Measurements from ENCODE around the gene FERMT3. TPM values are rescaled to one million over a fixed set of nuclear protein-coding genes. Genes with fewer than 3 reads are reported as not detected.
"Not testable (repeated sequence)": the region's sequence is repeated elsewhere in the genome, so short reads cannot be mapped to it uniquely, and the experiment has no call there.

Gene FERMT3
- total RNA-seq, result 230 and 241 TPM in 2 replicates

DNA sequence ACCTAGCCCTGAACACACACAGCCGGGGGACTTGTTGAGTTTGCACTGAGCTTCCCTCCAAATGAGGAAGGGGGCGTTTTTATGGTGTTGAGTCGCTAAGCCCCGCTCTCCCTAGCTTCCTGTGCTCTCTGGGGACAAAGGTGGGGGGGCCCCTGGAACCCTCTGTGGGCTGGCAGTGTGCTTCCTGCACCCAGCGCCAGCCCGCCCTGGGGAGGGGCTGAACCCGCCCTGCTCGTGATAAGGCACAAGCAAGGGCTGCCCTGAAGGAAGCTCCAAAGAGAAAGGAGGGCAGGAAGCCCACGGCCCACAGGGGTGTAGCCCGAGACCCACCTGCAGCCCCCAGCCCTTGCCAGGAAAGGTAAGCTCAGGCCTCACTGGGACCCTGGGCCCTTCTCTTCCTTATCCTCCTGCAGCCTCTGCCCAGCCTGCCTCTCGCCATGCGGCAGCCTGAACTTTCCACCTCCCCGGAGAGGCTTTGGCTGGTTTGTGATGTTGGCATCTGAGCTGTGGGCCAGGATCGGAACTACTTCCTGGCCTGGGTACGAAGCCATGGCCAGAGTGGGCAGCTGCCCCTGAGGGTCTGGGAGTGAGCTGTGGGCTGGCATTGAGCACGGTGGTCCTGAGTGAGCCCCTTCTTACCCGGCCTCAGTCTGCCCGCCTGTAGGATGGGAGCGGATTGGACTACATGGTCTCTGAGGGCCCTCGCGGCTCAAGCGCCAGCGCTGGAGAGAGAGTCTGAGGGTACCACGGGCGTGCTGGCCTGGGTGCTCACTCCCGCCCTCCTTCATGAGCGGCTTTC is at the start of gene FERMT3:
Gene FERMT3 (plus strand): TSS at position 265 of the 799 bp plus-strand sequence. CDS start 644 bp downstream, outside the sequence.
- intact Hi-C loops (cut with micrococcal nuclease), result loop anchor here (1.0 kb wide), 6 partner anchors 20 to 99 kb away; partner anchors contain the start of genes DNAJC4, ESRRA, FKBP2 and NUDT22

DNA sequence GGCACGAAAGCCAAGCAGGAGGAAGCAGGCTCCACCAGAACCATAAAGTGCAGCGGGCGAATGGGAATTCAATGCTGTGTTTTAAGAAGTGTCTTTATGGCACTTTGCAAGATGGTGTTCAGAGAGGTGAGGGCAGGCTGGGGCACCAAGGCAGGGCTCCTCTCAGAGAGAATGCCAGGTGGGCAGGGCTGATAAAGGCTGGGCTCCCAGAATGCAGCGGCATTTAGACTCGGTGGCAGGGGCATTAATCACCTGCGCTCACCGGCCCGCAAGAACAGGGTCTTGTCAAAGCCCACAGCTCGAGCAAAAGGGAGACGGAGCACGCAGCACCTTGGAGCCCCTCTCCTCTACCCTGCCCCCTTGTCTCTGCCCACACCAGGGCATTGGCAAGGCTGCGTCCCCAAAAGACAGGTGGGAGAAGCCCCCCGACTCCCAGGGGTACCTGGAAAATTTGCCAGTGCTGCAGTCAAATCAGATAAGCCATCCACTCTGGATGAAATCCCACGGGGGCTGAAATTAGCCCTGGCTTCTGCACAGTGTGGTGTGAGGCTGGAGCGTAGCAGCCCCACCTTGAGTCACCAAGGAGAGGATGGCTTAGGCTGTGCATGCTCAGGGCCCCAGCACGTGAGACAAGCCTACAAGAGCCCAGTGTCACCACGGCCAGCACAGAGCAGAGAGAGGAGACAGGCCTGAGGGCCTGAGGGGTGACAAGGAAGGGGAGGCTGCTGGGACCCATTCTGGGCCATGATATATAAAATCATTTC is 48.7 kb upstream of the FERMT3 start:
- intact Hi-C loops (cut with micrococcal nuclease), result no loop called here

DNA sequence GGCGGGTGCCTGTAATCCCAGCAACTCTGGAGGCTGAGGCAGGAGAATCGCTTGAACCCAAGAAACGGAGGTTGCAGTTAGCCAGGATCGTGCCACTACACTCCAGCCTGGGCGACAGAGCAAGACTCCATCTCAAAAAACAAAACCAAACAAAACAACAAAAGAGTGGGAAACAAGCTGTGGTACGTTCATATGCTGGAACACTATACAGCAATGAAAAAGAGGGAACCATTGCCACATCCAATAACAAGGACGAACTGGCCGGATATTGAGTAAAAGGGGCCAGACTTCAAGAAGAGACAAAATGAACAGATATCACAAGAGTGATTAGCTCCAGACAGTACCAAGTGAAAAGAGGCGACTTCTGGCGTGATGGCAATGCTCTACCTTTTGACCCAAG is 45.5 kb upstream of the FERMT3 start:
- intact Hi-C loops (cut with micrococcal nuclease), result no loop called here

DNA sequence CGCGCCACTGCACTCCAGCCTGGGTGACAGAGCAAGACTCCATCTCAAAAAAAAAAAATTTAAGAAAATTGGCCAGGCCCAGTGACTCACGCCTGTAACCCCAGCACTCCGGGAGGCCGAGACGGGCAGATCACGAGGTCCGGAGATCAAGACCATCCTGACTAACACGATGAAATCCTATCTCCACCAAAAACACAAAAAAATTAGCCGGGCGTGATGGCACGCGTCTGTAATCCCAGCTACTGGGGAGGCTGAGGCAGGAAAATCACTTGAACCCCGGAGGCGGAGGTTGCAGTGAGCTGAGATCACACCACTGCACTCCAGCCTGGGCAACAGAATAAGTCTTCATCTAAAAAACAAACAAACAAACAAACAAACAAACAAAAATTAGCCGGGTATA is 43.8 kb upstream of the FERMT3 start:
- intact Hi-C loops (cut with micrococcal nuclease), result not testable (repeated sequence)

DNA sequence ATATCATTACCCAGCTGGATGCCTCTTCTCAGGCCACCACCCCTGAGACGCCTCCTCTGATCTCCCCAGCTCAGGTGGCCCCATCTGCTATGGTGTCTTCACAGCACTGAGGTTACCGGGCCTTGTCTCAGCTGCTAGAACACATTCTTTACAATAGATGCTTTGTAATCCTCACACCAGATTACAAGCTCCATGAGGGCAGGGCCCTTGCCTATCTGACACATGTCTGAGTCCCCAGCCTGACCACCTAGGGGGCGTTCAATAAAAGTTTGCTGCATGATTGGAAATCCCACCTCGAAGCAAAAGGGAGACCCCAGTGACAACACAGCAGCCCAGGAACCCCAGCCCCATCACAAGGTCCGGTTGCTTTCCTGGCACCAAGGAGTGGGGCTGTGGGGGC is 42.6 kb upstream of the FERMT3 start:
- intact Hi-C loops (cut with micrococcal nuclease), result no loop called here

DNA sequence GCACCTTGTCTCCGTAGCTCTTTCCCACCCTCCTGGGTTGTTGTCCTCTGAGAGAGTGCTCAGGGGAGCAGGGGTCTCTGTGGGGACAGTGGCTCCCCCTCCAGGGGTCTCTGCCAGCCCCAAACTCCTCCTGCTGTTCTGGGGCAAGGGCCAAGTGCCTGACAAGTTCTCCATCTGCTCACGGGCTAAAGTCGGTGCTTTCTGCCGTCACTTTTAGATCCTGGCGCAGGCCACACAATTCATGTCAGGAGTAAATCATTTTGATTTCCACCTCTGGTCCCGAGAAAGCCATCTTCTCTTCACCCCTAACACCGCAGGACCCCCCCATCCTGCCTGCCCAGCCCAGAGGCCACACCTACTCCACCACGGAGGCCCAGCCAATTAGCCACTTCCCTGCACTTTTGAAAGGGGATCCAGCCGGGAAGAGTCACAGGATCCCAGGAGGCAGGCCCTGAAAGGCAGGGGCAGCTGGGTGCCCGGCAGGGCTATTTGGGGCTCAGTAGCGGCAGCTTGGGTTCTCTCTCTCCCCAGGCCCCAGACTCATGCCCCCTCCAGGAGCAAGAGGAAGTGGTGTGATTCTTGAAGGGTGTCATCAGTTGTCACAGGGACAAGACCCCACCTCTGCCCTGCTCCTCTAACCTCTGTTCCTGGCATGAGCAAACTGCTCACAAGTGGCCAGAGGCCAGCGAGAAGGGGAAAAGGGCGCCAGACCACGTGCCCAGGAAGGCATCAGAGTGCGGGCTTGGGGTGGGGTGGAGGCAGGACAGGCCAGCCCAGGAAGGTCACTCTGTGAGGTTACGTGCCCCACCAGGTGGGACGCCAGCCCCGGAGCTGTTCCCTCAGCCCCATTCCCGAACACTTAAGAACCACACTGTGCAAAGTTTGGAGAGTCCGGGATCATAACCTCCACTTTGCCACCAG is 41.9 kb upstream of the FERMT3 start:
- intact Hi-C loops (cut with micrococcal nuclease), result loop anchor here (1.0 to 5.0 kb wide), 4 partner anchors 21 to 482 kb away; partner anchors contain the start of genes OTUB1 and RTN3

DNA sequence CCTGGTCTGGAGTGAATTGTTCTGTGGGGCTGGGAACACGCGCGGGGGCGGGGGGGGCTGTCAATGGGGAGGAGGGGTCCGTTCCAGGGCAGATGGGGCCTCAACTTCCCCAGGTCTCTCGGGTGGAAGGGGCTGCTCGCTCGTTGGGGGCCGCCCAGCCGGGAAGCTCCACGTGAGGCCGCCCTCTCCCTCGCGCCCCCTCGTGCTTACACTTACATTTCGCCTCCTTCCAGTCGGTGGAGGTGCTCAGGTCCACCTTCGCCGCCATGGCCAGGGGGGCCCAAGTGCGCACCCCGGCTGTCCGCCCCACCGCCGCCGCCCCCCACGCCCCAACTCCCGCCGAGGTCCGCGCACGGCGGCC is 41.1 kb upstream of the FERMT3 start:
- intact Hi-C loops (cut with micrococcal nuclease), result loop anchor here (1.0 to 5.0 kb wide), 4 partner anchors 20 to 483 kb away; partner anchors contain the start of genes OTUB1 and RTN3

DNA sequence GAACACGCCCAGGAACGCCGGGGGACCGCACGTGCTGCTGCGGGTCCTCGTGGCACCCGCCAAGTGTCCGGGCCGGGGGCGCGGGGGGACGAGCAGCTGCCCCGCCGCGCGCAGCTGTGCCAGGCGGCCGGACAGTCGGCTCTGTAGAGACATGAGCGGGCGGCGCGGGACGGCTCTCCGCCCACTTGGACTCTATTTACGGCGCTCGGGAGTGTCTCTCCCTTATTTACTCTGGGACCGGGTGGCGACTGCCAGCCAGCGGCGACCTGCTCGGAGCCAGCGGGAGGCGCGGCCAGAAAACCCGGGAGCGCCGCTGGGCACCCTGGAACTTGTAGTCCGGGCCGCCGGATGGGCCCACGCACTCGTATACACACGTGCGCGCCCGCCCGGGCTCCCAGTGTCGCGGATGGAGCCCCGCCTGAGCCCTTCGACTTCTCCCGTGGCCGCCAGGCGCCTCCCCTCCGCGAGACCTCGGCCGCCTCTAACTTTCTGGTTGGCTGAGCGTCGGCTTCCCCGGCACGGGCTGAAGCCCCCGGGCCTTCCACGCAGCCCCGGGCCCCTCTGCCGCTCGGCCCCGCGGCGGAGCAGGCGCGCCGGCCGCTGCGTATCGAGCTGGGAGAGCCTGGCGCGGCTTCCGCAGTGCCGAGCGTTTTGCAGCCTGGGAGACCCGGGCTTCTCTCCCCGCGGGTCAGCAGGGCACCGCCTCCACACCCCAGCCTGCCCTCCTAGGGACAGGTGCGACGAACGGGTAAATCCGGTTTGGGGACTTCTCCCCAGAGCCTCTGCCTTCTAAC is 40.5 kb upstream of the FERMT3 start, which contains the start of gene MACROD1:
Gene MACROD1 (minus strand): TSS at position 272 of the 794 bp plus-strand sequence. CDS start 119 bp downstream, at position 153.
- intact Hi-C loops (cut with micrococcal nuclease), result loop anchor here (1.0 to 5.0 kb wide), 5 partner anchors 19 to 484 kb away; partner anchors contain the start of genes OTUB1 and RTN3

DNA sequence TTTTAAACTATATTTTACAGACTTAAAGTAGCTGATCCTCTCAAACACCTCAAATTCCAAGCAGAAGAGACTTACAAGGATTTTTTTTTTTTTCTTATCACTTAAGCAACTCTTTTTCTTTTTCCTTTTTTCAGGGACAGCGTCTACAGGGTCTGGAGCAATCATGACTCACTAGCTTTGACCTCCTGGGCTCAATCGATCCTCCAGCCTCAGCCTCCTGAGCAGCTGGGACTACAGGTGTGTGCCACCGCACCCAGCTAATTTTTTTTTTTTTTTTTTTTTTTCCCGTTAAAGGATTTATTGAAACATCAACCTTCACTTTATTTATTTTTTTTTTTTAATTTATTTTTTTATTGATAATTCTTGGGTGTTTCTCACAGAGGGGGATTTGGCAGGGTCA is 36.1 kb upstream of the FERMT3 start:
- intact Hi-C loops (cut with micrococcal nuclease), result no loop called here

DNA sequence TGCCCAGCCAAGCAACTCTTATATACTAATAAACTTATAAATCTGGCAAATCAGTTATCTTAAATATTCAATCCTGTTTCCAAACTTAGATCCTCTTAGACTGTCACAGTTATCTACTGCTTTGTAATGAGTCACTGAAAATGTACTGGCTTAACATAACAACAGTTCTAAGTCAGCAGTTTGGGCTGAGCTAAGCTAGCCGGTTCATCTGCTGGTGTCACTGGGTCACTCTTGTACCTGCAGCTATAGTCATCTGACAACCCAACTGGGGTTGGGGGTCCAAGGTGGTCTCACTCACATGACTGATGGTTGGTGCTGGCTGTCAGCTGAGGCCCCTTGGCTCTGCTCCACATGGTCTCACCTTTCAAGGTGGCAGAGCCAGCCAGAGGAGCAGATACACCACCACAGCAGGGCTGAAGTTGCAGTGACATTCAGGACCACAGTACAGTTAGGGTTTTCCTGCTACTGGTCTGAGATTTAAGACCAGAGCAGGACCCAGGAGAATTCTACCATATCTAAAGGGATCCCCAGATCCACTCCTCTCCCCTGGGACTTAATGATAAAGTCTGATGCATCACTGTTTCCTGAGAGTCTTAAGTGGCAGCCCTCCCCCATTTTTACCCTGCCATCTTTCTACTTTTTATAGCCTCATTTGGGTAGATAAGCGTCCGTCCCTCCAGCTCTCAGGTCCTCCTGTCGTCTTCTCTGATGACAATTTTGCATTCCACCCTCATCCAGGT is 32.7 kb upstream of the FERMT3 start:
- intact Hi-C loops (cut with micrococcal nuclease), result no loop called here

DNA sequence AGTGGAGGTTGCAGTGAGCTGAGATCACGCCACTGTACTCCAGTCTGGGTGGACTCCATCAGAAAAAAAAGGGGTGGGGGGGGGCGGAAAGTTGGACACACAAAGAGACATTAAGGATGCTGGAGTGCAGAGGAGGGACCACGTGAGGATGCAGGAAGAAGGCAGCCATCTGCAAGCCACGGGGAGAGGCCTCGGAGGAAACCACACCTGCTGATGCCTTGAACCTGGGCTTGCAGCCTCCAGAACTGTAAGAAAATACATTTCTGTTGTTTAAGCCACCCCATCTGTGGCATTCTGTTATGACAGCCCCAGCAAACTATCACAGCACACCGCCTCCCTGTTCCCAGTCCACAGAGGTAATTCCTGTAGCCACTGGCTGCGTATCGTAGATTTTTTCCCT is 29.8 kb upstream of the FERMT3 start:
- intact Hi-C loops (cut with micrococcal nuclease), result no loop called here

DNA sequence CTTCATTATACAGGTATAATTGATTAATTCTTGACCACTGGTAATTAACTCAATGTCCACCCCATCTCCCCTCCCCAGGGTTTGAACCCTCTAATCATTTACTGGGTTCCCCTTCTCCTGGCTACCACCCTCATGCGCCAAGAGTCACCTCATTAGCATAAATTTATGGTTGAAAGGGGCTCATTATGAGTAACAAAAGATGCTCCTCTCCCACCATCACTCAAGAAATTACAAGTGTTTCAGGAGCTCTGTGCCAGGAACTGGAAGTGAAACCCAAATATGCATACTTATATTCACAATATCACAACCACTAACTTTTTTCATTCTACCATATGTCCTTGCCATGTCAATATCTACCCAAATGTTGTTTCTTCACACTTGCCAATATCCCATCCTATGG is 28.3 kb upstream of the FERMT3 start:
- intact Hi-C loops (cut with micrococcal nuclease), result no loop called here

DNA sequence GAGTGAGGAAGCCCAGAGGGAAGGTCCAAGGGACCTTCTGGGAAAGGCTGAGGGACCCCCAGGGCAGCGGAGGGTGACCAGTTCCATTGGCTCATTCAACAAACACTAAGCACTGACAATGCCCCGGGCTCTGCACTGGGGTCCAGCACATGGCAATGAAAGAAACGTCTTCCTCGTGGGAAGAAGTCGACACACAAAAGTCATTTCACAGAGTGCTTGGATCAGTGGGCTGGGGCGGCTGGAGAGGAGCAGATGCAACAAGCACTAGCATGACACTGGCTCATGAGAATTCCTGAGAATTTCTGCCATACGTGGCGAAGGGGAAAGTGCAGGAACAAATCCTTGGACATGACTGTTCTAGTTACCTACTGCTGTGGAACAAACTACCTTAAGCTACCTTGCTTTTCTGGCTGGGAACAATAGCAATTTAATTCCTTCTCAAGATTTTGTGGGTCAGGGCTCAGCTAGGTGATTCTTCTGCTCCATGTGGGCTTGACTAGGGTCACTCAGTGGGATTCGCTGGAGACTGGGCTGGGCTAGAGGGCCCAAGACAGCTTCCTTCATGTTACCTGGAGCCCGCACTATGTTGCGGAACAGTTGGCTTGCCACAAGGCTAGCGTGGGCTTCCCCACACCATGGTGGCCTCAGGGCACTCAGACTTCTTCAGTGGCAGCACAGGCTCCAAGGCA is 27.4 kb upstream of the FERMT3 start:
- intact Hi-C loops (cut with micrococcal nuclease), result no loop called here

DNA sequence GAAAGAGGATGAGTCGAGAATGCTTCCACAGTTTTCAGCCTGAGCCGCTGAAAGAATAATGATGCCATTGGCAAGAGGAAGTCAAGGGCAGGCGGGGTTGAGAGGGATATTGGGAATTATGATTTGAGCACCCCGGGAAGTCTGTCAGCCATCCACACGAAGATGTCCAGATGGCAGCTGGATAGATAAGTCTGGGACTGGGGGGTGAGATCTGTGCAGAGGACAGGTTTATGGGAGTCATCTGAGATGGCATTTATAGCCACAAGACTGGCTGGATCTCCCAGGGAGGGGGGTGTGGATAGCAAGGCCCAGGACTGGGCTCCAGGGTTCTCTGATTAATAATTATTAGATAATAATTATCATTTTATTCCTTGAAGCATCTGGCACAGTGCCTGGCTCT is 25.6 kb upstream of the FERMT3 start:
- intact Hi-C loops (cut with micrococcal nuclease), result loop anchor here (10.0 kb wide), 1 partner anchor 1586 kb away; the partner anchor contains the start of gene TUT1

DNA sequence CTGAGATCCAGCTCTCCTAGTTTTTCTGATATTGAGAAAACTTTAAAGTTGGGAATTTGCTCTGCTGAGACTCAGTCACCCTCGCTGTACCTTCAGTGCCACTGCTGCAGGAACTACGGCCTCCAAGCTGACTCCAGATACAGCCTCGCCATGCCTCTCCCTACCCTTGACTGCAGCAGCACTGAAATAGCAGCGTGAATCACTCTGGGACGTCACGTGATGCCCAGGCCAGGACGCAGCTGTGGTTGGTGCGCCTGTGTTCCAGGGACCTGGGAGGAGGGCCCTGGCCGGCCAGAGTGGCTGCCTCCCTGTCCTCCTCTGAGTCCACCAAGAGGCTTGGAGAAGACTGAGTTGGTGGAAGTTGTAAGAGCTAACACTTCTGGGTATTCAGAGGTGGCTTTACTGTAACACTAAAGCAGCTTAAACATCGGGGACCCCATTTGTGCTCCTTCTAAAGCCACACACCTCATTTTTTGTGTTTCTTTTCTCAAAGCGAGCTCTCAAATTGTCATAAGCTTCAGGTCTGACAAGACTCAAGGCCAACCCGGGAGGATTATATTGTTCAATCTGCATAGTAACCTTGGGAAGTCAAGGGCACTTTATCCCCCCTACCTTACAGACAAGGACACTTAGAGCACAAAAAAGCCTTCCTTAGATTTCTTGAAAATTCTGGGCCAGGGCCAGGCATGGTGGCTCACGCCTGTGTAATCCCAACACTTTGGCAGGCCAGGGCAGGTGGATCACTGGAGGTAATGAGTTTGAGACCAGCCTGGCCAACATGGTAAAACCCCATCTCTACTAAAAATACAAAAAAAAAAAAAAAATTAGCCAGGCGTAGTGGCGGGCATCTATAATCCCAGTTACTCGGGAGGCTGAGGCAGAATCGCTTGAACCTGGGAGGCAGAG is 24.8 kb upstream of the FERMT3 start:
- intact Hi-C loops (cut with micrococcal nuclease), result loop anchor here (10.0 kb wide), 1 partner anchor 1587 kb away; the partner anchor contains the start of gene TUT1

DNA sequence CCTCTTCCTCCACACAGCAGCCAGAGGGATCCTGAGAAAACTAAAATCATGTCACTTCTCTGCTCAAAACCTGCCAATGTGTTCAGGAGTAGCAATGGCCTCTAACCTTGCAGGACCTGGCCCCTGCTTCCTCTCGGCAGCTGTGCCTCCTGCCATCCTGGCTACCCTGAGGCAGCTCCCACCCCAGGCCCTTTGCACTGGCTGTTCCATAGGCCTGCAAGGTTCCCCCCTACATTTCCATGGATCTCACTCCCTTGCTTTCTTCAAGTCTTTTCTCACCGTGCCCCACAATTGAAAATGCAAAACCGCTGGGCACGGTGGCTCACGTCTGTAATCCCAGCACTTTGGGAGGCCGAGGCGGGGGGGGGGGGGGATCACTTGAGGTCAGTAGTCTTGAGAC is 22.6 kb upstream of the FERMT3 start:
- intact Hi-C loops (cut with micrococcal nuclease), result loop anchor here (10.0 kb wide), 1 partner anchor 1589 kb away; the partner anchor contains the start of gene TUT1

DNA sequence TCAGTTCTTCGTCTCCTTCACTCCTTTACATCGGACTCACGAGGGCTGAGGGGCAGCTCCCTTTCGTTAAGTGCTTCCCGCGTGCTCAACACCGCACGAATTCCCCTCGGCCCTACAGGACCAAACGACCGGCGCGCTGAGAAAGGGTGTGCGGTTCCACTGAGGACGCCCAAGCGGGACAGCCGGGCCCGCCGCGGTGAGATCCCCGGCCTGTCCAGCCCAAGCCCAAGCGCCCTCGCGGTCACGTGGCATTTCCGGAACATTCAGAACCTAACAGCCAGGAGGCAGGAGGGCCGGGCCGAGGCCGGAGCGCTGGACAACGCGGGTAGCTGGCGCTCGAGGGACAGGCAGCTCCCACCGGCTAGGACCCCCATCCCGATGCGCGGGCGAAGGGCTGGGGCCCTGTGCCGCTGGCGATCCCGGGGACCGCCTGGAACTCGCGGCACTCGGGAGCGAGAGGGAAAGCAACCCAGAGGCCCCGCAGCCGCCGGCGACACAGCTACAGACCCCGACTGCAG is 21.3 kb upstream of the FERMT3 start:
- intact Hi-C loops (cut with micrococcal nuclease), result loop anchor here (1.0 to 10.0 kb wide), 13 partner anchors 20 to 1590 kb away; partner anchors contain the start of genes ATL3, BAD, BSCL2 and COX8A

All from T-helper 1 cell treated with Interleukin-12 subunit alpha and Interleukin-12 subunit beta and Interleukin-4 antibody, amounts not matched to agents 30 ng/mL and 1 ng/mL, for 36 hours (primary cell).